22Rv1 (cell line): ENCODE results near the gene COA3.

Experiments
- CTCF ChIP-seq: fragments of 450-650 bp; IDR thresholded peaks from 2 replicates; pipeline ENCODE4 v1.5.1; 2017; ENCODE audit warnings: mild to moderate bottlenecking
- ZFX ChIP-seq: fragments of 450-650 bp; IDR thresholded peaks from 2 replicates; pipeline ENCODE4 v1.6.1; 2017; ENCODE audit warnings: antibody characterized with exemption, borderline replicate concordance

DNA sequence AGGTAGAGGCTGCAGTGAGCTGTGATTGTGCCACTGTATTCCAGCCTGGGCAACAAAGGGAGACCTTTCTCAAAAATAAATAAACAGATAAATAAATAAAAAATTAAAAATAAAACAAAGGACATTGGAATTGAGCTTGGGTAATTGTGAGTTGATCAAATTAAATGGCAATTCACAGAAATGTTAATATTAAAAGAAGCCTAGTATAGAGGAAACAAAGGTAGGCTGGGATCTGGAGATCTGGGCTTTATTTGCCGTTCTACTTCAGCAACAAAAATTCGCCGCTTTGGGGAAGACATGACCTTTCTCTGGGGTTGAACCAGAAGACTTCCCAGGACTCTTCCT lies 25.6 kb downstream of the COA3 start:
- TF ChIP-seq CTCF (no peak), ZFX (no peak)
